GM18520 (cell line): Measurements from ENCODE around the gene TMEM61.

Experiments
- ATAC-seq: cut with Tn5 transposase; IDR thresholded peaks from one replicate; pipeline ENCODE4 v1.9.1; 2021; ENCODE audit not compliant: unreplicated experiment

TMEM61 gene

GRCh38 chr1:54984131-54984842 is 3.9 kb downstream of the TMEM61 start:
- ATAC-seq, result no peak

- no peak for ATAC-seq
Observed at GRCh38 chr1:54985556-54985955, 5.1 kb downstream of the TMEM61 start.

GRCh38 chr1:54986025-54986424 is 5.6 kb downstream of the TMEM61 start:
- no peak for ATAC-seq

- ATAC-seq, result no peak
Observed at GRCh38 chr1:54986533-54986932, 6.1 kb downstream of the TMEM61 start.

GRCh38 chr1:54987427-54987826 is 7.0 kb downstream of the TMEM61 start:
- ATAC-seq, result no peak

GRCh38 chr1:54987919-54988705 is 7.7 kb downstream of the TMEM61 start:
- no peak for ATAC-seq

GRCh38 chr1:54988975-54989374 is 8.5 kb downstream of the TMEM61 start:
- no peak for ATAC-seq

GRCh38 chr1:54989473-54989872 is 9.0 kb downstream of the TMEM61 start:
- no peak for ATAC-seq

- no peak for ATAC-seq
Observed at GRCh38 chr1:54989968-54990810, 9.8 kb downstream of the TMEM61 start.

GRCh38 chr1:54990916-54991315 is 10.5 kb downstream of the TMEM61 start:
- no peak for ATAC-seq

- ATAC-seq, result no peak
Observed at GRCh38 chr1:54991939-54992338, 11.5 kb downstream of the TMEM61 start.

GRCh38 chr1:54993140-54993539 is 12.7 kb downstream of the TMEM61 start:
- no peak for ATAC-seq

- ATAC-seq, result no peak
Observed at GRCh38 chr1:54994355-54994990, 14.0 kb downstream of the TMEM61 start.

- no peak for ATAC-seq
Observed at GRCh38 chr1:54995013-54995760, 14.8 kb downstream of the TMEM61 start.

GRCh38 chr1:54995835-54996234 is 15.4 kb downstream of the TMEM61 start:
- ATAC-seq, result no peak

GRCh38 chr1:54996359-54996868 is 16.0 kb downstream of the TMEM61 start:
- ATAC-seq, result peak; percentile 47

GRCh38 chr1:54996869-54997710 is 16.7 kb downstream of the TMEM61 start:
- ATAC-seq, result no peak

- no peak for ATAC-seq
Observed at GRCh38 chr1:54997711-54997986, 17.2 kb downstream of the TMEM61 start.

- no peak for ATAC-seq
Observed at GRCh38 chr1:54998100-54998499, 17.7 kb downstream of the TMEM61 start.
